Activated naive CD8-positive, alpha-beta T cell treated with anti-CD3 and anti-CD28 coated beads, Interleukin-2, amount 10 ng/mL, durations not matched to agents 7 days and 5 days (primary cell): ENCODE data around the gene REXO5. TPM values are rescaled to one million over a fixed set of nuclear protein-coding genes. Genes with fewer than 3 reads are reported as not detected.
"Not testable (repeated sequence)": the region's sequence is repeated elsewhere in the genome, so short reads cannot be mapped to it uniquely, and the experiment has no call there.

Source experiments
- ATAC-seq: fragments of 150-1000 bp; cut with Tn5 transposase; one replicate; pipeline ENCODE4 v1.10.0; 2021; ENCODE audit warnings: low read depth, moderate library complexity
- POLR2A ChIA-PET: fragments of 350-600 bp; sonication (Branson Sonifier 250); formaldehyde crosslinking; loops from one replicate; lab custom pipeline; 2021; ENCODE audit warnings: antibody characterized with exemption; lab: Charles Lee
- DNase-seq: peaks from one replicate; pipeline ENCODE4 v3.0.0; 2021
- H3K27ac Mint-ChIP-seq: one replicate; pipeline ENCODE4 v1.8.0; 2022; ENCODE audit warnings: mild to moderate bottlenecking, mixed read lengths
- H3K27me3 Mint-ChIP-seq: one replicate; pipeline ENCODE4 v1.8.0; 2022; ENCODE audit warnings: mild to moderate bottlenecking, moderate library complexity, mixed read lengths
- H3K36me3 Mint-ChIP-seq: one replicate; pipeline ENCODE4 v1.8.0; 2021; ENCODE audit warnings: mild to moderate bottlenecking, mixed read lengths
- H3K4me1 Mint-ChIP-seq: one replicate; pipeline ENCODE4 v1.8.0; 2021; ENCODE audit warnings: mixed read lengths
- H3K4me3 Mint-ChIP-seq: one replicate; pipeline ENCODE4 v1.8.0; 2022; ENCODE audit warnings: mild to moderate bottlenecking, moderate library complexity, mixed read lengths
- H3K9me3 Mint-ChIP-seq: one replicate; pipeline ENCODE4 v1.8.0; 2021; ENCODE audit warnings: mixed read lengths
- total RNA-seq, 2 experiments: library from RNA; stranded (reverse); gene quantifications; one replicate each; pipeline ENCODE4 v1.2.3, GENCODE V29; 2021

Gene REXO5
- total RNA-seq, 2 experiments from 2014 or later = 12.4 to 13.7 TPM

- Mint-ChIP-seq H3K4me3 (no peak overlapping the region), H3K9me3 (no peaks in the 10 kb centered on the region), H3K36me3 (no peaks in the 10 kb centered on the region), H3K27ac (no peak overlapping the region), H3K27me3 (no peaks in the 10 kb centered on the region), H3K4me1 (peaks cover 4% of the 10 kb centered on the region)
- DNase-seq (peak; percentile 67), ATAC-seq (peak; percentile 92)
- POLR2A ChIA-PET = no interaction called here
These were observed 31.5 kb upstream of the REXO5 start for GRCh38 chr16:20774703-20775362.

DNA sequence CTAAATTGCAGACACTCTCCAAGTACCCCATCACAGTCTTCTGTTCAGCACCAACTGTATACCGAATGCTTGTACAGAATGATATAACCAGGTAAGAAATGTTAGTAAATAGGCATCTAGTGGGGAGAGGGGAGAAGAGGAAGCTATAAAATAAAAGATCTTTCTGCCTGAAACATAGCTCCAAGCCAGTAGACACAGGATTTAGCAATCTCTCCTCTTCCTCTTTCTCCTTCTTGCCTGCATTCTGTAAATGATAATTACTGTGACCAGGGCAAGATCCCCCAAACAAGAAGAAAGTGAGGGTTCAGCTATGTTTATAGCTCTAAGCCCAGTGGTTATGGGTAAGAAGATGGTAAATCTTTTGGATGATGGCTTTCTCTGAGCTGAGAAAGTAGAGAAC is 24.6 kb upstream of the REXO5 start:
- no peaks in the 10 kb centered on the region for H3K9me3 Mint-ChIP-seq
- H3K27me3 Mint-ChIP-seq = no peaks in the 10 kb centered on the region
- no peak overlapping the region for H3K27ac Mint-ChIP-seq
- ATAC-seq (no peak), DNase-seq (no peak)
- POLR2A ChIA-PET = no interaction called here
- no peaks in the 10 kb centered on the region for H3K36me3 Mint-ChIP-seq
- H3K4me3 Mint-ChIP-seq = no peak overlapping the region
- H3K4me1 Mint-ChIP-seq = no peaks in the 10 kb centered on the region

- POLR2A ChIA-PET = no interaction called here
- H3K27ac Mint-ChIP-seq = no peak overlapping the region
- H3K9me3 Mint-ChIP-seq = no peaks in the 10 kb centered on the region
- no peaks in the 10 kb centered on the region for H3K36me3 Mint-ChIP-seq
- no peaks in the 10 kb centered on the region for H3K27me3 Mint-ChIP-seq
- H3K4me3 Mint-ChIP-seq = no peak overlapping the region
- ATAC-seq (no peak), DNase-seq (no peak)
- no peaks in the 10 kb centered on the region for H3K4me1 Mint-ChIP-seq
These were observed 23.9 kb upstream of the REXO5 start for GRCh38 chr16:20782470-20782869.

- Mint-ChIP-seq H3K27me3 (no peaks in the 10 kb centered on the region), H3K27ac (no peak overlapping the region), H3K36me3 (no peaks in the 10 kb centered on the region), H3K4me1 (no peaks in the 10 kb centered on the region), H3K4me3 (no peak overlapping the region), H3K9me3 (no peaks in the 10 kb centered on the region)
- POLR2A ChIA-PET = no interaction called here
- no peak for DNase-seq
- ATAC-seq = no peak
These were observed 22.1 kb upstream of the REXO5 start for GRCh38 chr16:20784204-20784603.

DNA sequence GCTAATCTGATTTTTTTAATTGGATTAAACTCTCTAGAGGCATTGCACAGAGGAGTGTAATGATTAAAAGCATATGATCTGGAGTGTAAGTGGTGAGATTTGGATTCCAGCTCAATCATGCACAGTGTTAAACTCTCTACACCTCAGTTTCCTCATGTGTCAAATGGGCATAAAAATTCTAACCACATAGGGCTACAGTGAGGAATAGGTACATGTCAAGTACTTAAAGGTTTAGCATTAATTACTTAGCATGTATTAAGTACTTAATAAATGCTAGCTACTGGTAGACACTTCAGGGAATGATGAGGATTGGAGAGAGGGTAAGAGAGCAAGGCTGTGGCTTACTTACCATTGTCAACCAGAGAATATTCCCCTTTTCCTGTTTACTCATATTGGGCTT is 17.2 kb upstream of the REXO5 start:
- ATAC-seq (no peak), DNase-seq (no peak)
- POLR2A ChIA-PET = interaction anchor here (0.6 kb wide), 1 partner anchor 9 kb away, joined by 3 read pairs; no protein-coding TSS in a partner anchor
- Mint-ChIP-seq H3K9me3 (no peaks in the 10 kb centered on the region), H3K27me3 (no peaks in the 10 kb centered on the region), H3K27ac (no peak overlapping the region), H3K4me1 (no peaks in the 10 kb centered on the region), H3K36me3 (no peaks in the 10 kb centered on the region), H3K4me3 (no peak overlapping the region)

- peaks cover 3% of the 10 kb centered on the region for H3K36me3 Mint-ChIP-seq
- POLR2A ChIA-PET = no interaction called here
These were observed 14.3 kb upstream of the REXO5 start for GRCh38 chr16:20791923-20792612.

DNA sequence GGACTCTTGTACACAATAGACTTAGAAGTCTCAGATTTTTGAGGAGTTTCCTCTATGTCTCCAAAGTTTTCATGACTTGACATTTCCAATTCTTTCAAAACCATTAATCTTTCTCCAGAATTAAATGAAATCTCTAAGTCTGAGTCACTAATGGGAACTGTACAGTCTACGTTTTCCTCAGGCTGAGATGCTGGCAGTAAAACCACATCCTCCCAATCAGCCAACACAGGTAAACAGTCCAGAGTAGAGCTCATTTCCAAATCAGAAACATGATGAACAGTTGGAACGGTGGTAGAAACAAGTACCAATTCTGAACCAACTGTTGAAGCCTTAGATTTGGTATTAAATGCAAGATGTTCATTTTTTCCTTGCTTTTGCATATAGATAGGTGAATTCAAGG is 8.0 kb upstream of the REXO5 start:
- Mint-ChIP-seq H3K9me3 (no peaks in the 10 kb centered on the region), H3K36me3 (peaks cover 13% of the 10 kb centered on the region), H3K4me1 (peaks cover 13% of the 10 kb centered on the region), H3K27ac (no peak overlapping the region), H3K4me3 (no peak overlapping the region), H3K27me3 (no peaks in the 10 kb centered on the region)
- ATAC-seq = no peak
- POLR2A ChIA-PET = no interaction called here
- no peak for DNase-seq

More at GRCh38 chr16:20791923-20792612, 14.3 kb upstream of the REXO5 start:
- H3K9me3 Mint-ChIP-seq = no peaks in the 10 kb centered on the region
- H3K4me3 Mint-ChIP-seq = no peak overlapping the region
- DNase-seq = no peak
- no peaks in the 10 kb centered on the region for H3K27me3 Mint-ChIP-seq
- no peak for ATAC-seq
- H3K27ac Mint-ChIP-seq = no peak overlapping the region
- no peaks in the 10 kb centered on the region for H3K4me1 Mint-ChIP-seq

DNA sequence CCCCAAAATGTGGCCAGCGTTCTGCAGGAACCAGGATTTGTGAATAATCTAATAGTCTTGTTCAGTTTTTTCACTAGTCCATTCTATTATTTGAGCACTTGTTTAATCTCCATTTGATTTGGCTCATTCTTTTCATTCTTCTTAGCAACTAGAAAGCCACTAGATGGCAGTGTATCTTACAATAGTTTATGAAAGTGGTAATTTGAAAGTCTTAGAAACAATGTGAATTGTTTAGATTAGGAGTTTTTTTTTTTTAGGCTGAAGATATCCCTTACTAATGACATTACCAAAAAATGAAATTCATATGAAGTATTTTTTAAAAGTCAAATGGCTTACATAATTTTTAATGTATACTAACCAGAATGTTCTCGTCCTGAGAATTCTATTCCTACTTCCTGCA is 6.7 kb upstream of the REXO5 start:
- Mint-ChIP-seq H3K4me3 (no peak overlapping the region), H3K27me3 (no peaks in the 10 kb centered on the region), H3K36me3 (peaks cover 13% of the 10 kb centered on the region), H3K4me1 (peaks cover 13% of the 10 kb centered on the region), H3K27ac (no peak overlapping the region), H3K9me3 (no peaks in the 10 kb centered on the region)
- no peak for DNase-seq
- POLR2A ChIA-PET = no interaction called here
- ATAC-seq = no peak

DNA sequence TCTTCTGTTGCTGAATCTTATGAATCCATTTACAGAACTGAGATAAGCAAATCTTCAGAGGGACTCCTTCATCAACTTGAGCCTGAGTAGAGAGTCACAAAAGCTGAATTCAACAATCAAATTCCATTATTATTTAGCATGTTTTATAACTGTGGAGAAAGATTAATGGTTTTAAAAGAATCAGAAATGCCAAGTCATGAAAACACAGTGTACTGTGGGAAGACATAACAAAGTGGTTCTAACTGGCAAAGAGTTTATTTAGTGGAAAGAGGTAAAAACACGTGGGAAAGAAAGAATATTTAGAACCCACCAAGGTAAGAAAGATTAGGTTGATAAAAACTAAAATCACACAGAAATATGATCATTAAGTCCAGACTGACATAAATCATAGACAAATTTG is 5.0 kb upstream of the REXO5 start:
- no peak for ATAC-seq
- POLR2A ChIA-PET = interaction anchor here (0.6 kb wide), 1 partner anchor 1387 kb away, joined by 3 read pairs; no protein-coding TSS in a partner anchor
- Mint-ChIP-seq H3K36me3 (peaks cover 13% of the 10 kb centered on the region), H3K27ac (no peak overlapping the region), H3K4me3 (no peak overlapping the region), H3K4me1 (peaks cover 18% of the 10 kb centered on the region), H3K9me3 (no peaks in the 10 kb centered on the region), H3K27me3 (no peaks in the 10 kb centered on the region)
- no peak for DNase-seq

DNA sequence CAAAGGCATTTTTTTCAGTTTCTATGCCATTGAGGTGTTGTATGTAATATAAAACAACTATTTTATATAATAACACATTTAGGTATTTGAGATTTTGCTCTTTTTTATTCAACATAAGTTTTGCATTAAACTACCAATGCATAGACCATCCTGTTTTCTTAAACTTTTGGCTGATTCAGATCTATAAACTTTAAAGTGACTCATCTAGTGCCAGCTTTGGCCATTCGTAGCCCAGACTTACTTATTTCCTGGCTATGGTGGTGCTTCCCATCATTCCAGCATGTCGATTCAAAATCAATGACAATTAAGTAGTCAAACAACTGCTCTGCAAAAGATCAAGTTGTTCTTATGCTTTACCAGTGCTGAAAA is 3.2 kb upstream of the REXO5 start:
- DNase-seq (no peak), ATAC-seq (no peak)
- no peaks in the 10 kb centered on the region for H3K27me3 Mint-ChIP-seq
- POLR2A ChIA-PET = no interaction called here
- no peaks in the 10 kb centered on the region for H3K9me3 Mint-ChIP-seq
- H3K27ac Mint-ChIP-seq = no peak overlapping the region
- H3K4me3 Mint-ChIP-seq = no peak overlapping the region
- H3K36me3 Mint-ChIP-seq = peaks cover 10% of the 10 kb centered on the region
- H3K4me1 Mint-ChIP-seq = peaks cover 21% of the 10 kb centered on the region

- H3K4me3 Mint-ChIP-seq = no peak overlapping the region
- H3K27ac Mint-ChIP-seq = no peak overlapping the region
- DNase-seq (no peak), ATAC-seq (no peak)
- H3K4me1 Mint-ChIP-seq = peaks cover 18% of the 10 kb centered on the region
- POLR2A ChIA-PET = no interaction called here
- H3K9me3 Mint-ChIP-seq = no peaks in the 10 kb centered on the region
- no peaks in the 10 kb centered on the region for H3K27me3 Mint-ChIP-seq
- H3K36me3 Mint-ChIP-seq = peaks cover 12% of the 10 kb centered on the region
These were observed 2.6 kb upstream of the REXO5 start for GRCh38 chr16:20803561-20804214.

GRCh38 chr16:20805684-20806167 is 601 bp upstream of the REXO5 start:
- peaks cover 24% of the 10 kb centered on the region for H3K4me1 Mint-ChIP-seq
- DNase-seq, H3K36me3 Mint-ChIP-seq, H3K9me3 Mint-ChIP-seq, H3K27me3 Mint-ChIP-seq: not testable (repeated sequence)
- H3K4me3 Mint-ChIP-seq = peak overlapping the region; percentile 95
- H3K27ac Mint-ChIP-seq = peak overlapping the region; percentile 90
- POLR2A ChIA-PET = interaction anchor here (0.9 to 1.4 kb wide), 4 partner anchors 11 to 95 kb away, joined by 3 to 7 read pairs (median 6); partner anchors contain the start of genes LYRM1 and THUMPD1
- ATAC-seq = peak; percentile 34

DNA sequence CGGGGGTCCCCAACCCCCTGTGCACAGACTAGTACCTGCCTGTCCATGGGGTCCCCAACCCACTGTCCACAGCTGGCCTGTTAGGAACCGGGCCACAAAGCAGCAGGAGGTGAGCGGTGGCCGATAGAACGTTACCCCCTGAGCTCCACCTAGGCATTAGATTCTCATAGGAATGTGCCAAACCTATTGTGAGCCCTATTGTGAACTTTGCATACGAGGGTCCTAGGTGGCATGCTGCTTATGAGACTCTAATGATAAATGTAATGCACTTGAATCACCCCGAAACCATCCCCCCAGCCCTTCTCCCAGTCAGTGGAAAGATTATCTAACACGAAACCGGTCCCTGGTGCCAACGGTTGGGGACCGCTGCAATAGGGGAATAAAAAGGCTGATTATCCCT is 1.5 kb downstream of the REXO5 start:
- ATAC-seq = no peak
- Mint-ChIP-seq H3K4me1 (peaks cover 30% of the 10 kb centered on the region), H3K36me3 (peaks cover 11% of the 10 kb centered on the region), H3K4me3 (peak overlapping the region; percentile 95), H3K27me3 (no peaks in the 10 kb centered on the region), H3K27ac (peak overlapping the region; percentile 90), H3K9me3 (no peaks in the 10 kb centered on the region)
- POLR2A ChIA-PET = no interaction called here
- DNase-seq = no peak
